GM12892 (cell line): Measurements from ENCODE around the gene RTN4RL1.

Source experiments
- DNase-seq: peaks from one replicate; pipeline ENCODE4 v3.0.0; 2011; ENCODE audit not compliant: insufficient read length
- FAIRE-seq: peaks from 2 replicates; lab custom pipeline; 2011; peaks lifted over from hg19 to GRCh38; lab: Jason Lieb, UNC
- POLR2A ChIP-seq: IDR thresholded peaks from 2 replicates; pipeline ENCODE4 v1.6.1; 2011; ENCODE audit warnings: low read depth, low read length, control low read depth
- POLR2AphosphoS5 ChIP-seq: IDR thresholded peaks from 2 replicates; pipeline ENCODE4 v1.6.1; 2011; ENCODE audit warnings: low read depth, low read length, control low read depth
- TAF1 ChIP-seq: IDR thresholded peaks from 2 replicates; pipeline ENCODE4 v1.6.1; 2011; ENCODE audit warnings: low read depth, mild to moderate bottlenecking, control low read depth, low read length, borderline replicate concordance

Gene RTN4RL1

DNA sequence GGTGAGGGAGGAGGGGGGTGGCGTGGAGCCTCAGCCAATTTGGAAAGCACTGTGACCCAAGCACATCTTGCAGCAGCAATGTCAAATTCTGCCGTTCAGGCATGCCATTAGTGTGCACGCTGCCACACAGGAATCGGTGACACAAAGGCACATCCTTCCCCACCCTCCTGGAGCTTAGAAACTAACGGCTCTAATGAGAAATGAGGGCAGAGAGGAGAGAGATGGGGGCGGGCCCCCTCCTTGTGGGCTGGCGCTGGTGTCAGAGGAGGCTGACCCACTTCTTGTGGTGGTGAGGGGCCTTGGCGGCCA, 94.8 kb downstream of the RTN4RL1 start:
- FAIRE-seq (no peak), DNase-seq (no peak)
- no peak for TF ChIP-seq POLR2A
- TF ChIP-seq TAF1, result no peak
- no peak for TF ChIP-seq POLR2AphosphoS5

- FAIRE-seq, result no peak
Observed at GRCh38 chr17:1928976-1929375, 96.2 kb downstream of the RTN4RL1 start.

DNA sequence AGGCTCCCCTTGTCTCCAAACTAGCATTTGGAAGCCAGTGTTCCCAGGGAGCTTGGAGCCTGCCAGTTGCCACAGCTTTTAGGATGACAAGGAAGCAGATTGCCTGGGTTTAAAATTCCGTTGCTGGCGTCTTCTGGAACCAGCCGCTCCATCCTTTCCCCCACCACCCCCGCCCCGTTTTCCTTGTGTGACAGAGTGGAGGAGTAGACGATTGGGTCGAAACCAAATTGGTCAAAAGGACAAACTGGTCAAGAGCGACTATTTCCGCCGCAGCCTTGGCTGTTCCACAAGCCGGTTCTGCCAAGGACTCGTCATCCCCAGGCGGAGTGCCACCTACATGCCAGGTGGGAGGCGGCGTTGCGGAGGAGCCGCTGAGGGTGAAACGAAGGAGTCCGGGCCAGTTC, 104.2 kb downstream of the RTN4RL1 start:
- no peak for DNase-seq
- no peak for FAIRE-seq
- TF ChIP-seq TAF1 (no peak), POLR2A (no peak), POLR2AphosphoS5 (no peak)

More at GRCh38 chr17:1928976-1929375, 96.2 kb downstream of the RTN4RL1 start:
- no peak for DNase-seq
- TF ChIP-seq POLR2A (no peak), TAF1 (no peak), POLR2AphosphoS5 (no peak)

GRCh38 chr17:1919201-1919600, 105.9 kb downstream of the RTN4RL1 start:
- FAIRE-seq (no peak), DNase-seq (no peak)
- TF ChIP-seq POLR2AphosphoS5 (no peak), POLR2A (no peak), TAF1 (no peak)

GRCh38 chr17:1918346-1919162, 106.6 kb downstream of the RTN4RL1 start:
- FAIRE-seq, result no peak
- no peak for DNase-seq
- TF ChIP-seq POLR2AphosphoS5 (no peak), POLR2A (no peak), TAF1 (no peak)

DNA sequence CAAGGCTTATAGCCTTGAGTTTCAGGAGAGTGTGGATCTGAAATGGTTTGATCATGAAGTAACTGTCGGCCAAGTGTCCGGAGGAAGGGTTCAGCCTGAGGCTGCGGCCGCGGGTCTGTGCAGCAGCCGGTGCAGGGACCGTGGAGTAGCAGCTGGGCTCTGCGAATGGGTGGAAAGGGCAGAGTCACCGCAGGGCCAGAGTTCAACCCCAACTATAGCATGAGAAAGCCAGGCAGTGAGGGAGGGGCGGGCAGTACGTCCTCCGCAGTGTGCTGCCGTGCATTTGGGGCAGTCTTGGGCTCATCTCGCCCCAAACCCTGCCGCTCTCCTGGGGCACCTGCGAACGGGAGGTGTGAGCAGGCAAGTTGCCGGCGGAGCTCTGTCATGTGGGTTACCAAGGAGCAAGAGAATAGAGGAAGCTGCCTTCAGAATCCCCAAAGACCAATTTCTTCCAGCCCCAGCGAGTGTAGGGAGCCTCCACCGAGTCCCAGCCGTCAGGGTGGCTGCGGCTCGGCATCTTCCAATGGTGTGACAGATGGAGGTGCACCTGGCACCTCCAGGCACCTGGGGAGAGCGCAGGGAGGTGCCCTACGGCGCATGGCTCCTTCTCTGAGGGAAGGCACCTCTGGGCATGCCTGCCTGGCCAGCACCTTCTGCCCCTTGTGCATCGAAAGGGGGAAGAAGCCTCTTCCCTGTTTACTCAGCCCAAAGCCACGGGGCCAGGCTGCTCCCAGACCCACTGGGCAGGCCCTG, 108.0 kb downstream of the RTN4RL1 start:
- DNase-seq (no peak), FAIRE-seq (no peak)
- TF ChIP-seq POLR2A (no peak), TAF1 (no peak), POLR2AphosphoS5 (no peak)

GRCh38 chr17:1916316-1916715, 108.8 kb downstream of the RTN4RL1 start:
- FAIRE-seq (no peak), DNase-seq (no peak)
- TF ChIP-seq POLR2AphosphoS5 (no peak), TAF1 (no peak), POLR2A (no peak)

DNA sequence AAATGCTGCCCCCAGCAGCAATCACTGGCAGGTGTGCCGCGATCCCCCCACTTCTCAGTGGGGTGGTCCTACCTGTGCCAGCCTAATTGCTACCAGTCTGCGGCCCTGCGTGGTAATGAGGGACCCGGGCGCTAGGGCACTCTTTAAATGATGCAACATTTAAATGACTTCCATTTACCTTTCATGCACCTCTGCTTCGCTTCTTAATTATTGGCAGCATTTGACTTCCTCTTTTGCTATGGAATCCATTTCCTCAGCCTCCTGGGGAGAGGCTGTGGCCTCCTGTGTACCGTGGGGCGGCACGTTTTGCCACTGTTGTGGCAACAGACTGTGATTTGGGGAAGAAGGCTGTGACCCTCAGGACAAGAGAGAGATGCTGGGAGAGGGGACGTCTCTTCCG, 109.2 kb downstream of the RTN4RL1 start:
- no peak for TF ChIP-seq TAF1
- TF ChIP-seq POLR2A, result no peak
- FAIRE-seq (no peak), DNase-seq (no peak)

GRCh38 chr17:1914661-1915083, 110.5 kb downstream of the RTN4RL1 start:
- no peak for TF ChIP-seq POLR2AphosphoS5
- no peak for TF ChIP-seq POLR2A
- no peak for TF ChIP-seq TAF1
- no peak for DNase-seq

DNA sequence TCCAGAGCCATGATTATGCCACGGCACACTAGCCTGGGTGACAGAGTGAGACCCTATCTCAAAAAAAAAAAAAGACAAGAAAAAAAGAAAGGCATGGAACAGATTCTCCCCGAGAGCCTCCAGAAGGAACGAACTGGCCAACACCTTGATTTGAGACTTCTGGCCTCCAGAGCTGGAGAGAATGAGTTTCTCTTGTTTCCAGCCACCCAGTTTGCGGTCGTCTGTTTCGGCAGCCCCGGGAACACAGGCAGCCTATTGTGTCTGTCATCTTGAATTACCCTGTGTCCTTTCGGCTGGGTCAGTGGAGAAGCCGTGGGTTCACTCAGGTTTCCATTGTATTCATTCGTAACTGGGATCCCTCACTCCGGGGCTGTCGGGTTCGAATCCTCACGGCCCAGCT, 111.4 kb downstream of the RTN4RL1 start:
- DNase-seq (no peak), FAIRE-seq (no peak)
- TF ChIP-seq POLR2A (no peak), TAF1 (no peak), POLR2AphosphoS5 (no peak)

More at GRCh38 chr17:1914661-1915083, 110.5 kb downstream of the RTN4RL1 start:
- FAIRE-seq, result no peak

DNA sequence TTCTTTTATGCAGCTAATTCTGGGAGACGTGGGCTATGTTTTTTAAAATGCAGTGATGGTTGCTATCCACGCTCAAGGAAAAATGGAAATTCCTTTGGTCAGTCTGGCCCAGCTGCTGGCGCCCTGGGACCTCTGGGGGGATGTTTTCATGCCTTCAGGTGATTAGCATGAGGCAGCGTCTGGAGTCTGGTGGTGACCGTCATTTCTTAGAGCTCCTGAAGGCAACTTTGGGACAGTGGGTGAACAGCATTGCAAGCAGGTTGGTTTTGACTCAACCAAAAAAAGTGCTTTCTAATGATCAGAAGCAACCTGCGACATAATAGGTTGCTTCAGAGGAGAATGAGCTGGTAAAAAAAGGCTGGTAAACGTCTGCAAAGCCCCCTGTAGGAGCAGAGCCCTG, 113.0 kb downstream of the RTN4RL1 start:
- no peak for TF ChIP-seq POLR2A
- TF ChIP-seq TAF1, result no peak
- no peak for TF ChIP-seq POLR2AphosphoS5
- FAIRE-seq (no peak), DNase-seq (no peak)

- no peak for DNase-seq
- TF ChIP-seq POLR2A, result no peak
- no peak for TF ChIP-seq POLR2AphosphoS5
- TF ChIP-seq TAF1, result no peak
- FAIRE-seq, result no peak
Observed at GRCh38 chr17:1909985-1910384, 115.1 kb downstream of the RTN4RL1 start.
